HS-27A (cell line): ENCODE results near the gene NOTCH2.
A peak's percentile ranks its signal among the peaks of the same experiment; 100 is the strongest.
"Not testable (repeated sequence)": the region's sequence is repeated elsewhere in the genome, so short reads cannot be mapped to it uniquely, and the experiment has no call there.

Experiments
- DNase-seq: peaks from one replicate; pipeline ENCODE4 v3.0.0-alpha.2; 2012; ENCODE audit warnings: low read depth, missing footprints

Gene NOTCH2

GRCh38 chr1:120069067-120069919 lies at the start of gene NOTCH2:
Gene NOTCH2, minus strand, starts transcription at chr1:120069662. Its CDS starts 256 bp downstream, at chr1:120069406.
- not testable (repeated sequence) for DNase-seq

GRCh38 chr1:120117371-120118177 lies 48.1 kb upstream of the NOTCH2 start:
- not testable (repeated sequence) for DNase-seq

GRCh38 chr1:120116094-120116493 lies 46.6 kb upstream of the NOTCH2 start:
- DNase-seq = not testable (repeated sequence)

- not testable (repeated sequence) for DNase-seq
Observed at GRCh38 chr1:120113134-120113533, 43.7 kb upstream of the NOTCH2 start.

- DNase-seq = not testable (repeated sequence)
Observed at GRCh38 chr1:120112212-120112611, 42.8 kb upstream of the NOTCH2 start.

- DNase-seq = not testable (repeated sequence)
Observed at GRCh38 chr1:120111771-120112170, 42.3 kb upstream of the NOTCH2 start.

GRCh38 chr1:120111008-120111407 lies 41.5 kb upstream of the NOTCH2 start:
- not testable (repeated sequence) for DNase-seq

- DNase-seq = not testable (repeated sequence)
Observed at GRCh38 chr1:120109656-120110055, 40.2 kb upstream of the NOTCH2 start.

GRCh38 chr1:120109180-120109579 lies 39.7 kb upstream of the NOTCH2 start:
- DNase-seq = not testable (repeated sequence)

GRCh38 chr1:120105288-120105687 lies 35.8 kb upstream of the NOTCH2 start:
- not testable (repeated sequence) for DNase-seq

- not testable (repeated sequence) for DNase-seq
Observed at GRCh38 chr1:120103768-120104167, 34.3 kb upstream of the NOTCH2 start.

- DNase-seq = not testable (repeated sequence)
Observed at GRCh38 chr1:120101593-120101992, 32.1 kb upstream of the NOTCH2 start.

GRCh38 chr1:120100590-120100989 lies 31.1 kb upstream of the NOTCH2 start:
- DNase-seq = not testable (repeated sequence)

GRCh38 chr1:120098986-120099759 lies 29.7 kb upstream of the NOTCH2 start:
- not testable (repeated sequence) for DNase-seq

GRCh38 chr1:120096981-120097545 lies 27.6 kb upstream of the NOTCH2 start:
- not testable (repeated sequence) for DNase-seq

GRCh38 chr1:120093548-120094181 lies 24.2 kb upstream of the NOTCH2 start:
- not testable (repeated sequence) for DNase-seq

- not testable (repeated sequence) for DNase-seq
Observed at GRCh38 chr1:120092232-120093218, 23.1 kb upstream of the NOTCH2 start.

- not testable (repeated sequence) for DNase-seq
Observed at GRCh38 chr1:120090830-120091229, 21.4 kb upstream of the NOTCH2 start.

- peak; percentile 42 for DNase-seq
Observed at GRCh38 chr1:120087959-120088358, 18.5 kb upstream of the NOTCH2 start.

- DNase-seq = not testable (repeated sequence)
Observed at GRCh38 chr1:120069920-120070214, 405 bp upstream of the NOTCH2 start.
